MM.1S (cell line): ENCODE measurements around the gene MATN1.

ENCODE experiments used
- DNase-seq: peaks from one replicate; pipeline ENCODE4 v3.0.0-alpha.2; 2015
- H2AFZ ChIP-seq: fragments of 300-600 bp; sonication (generic); 2 replicates; pipeline ENCODE4 v1.6.0; 2016; ENCODE audit warnings: antibody characterized with exemption, low read length
- H3F3A ChIP-seq: fragments of 300-600 bp; sonication (generic); 2 replicates; pipeline ENCODE4 v1.6.1; 2016; ENCODE audit warnings: mild to moderate bottlenecking, antibody characterized with exemption, low read length, moderate library complexity, mixed read lengths; ENCODE audit not compliant: insufficient read depth
- H3K27ac ChIP-seq: fragments of 300-600 bp; sonication (generic); 2 replicates; pipeline ENCODE4 v1.5.1; 2016; ENCODE audit warnings: mild to moderate bottlenecking, low read length
- H3K27me3 ChIP-seq: fragments of 300-600 bp; sonication (generic); replicated peaks from 2 replicates; pipeline ENCODE4 v1.6.0; 2016; ENCODE audit warnings: low read length; ENCODE audit not compliant: insufficient read depth
- H3K36me3 ChIP-seq: fragments of 300-600 bp; sonication (generic); replicated peaks from 2 replicates; pipeline ENCODE4 v1.6.1; 2016; ENCODE audit warnings: mild to moderate bottlenecking, low read length, mixed read lengths; ENCODE audit not compliant: insufficient read depth
- H3K4me1 ChIP-seq: fragments of 300-600 bp; sonication (generic); 2 replicates; pipeline ENCODE4 v1.6.1; 2016; ENCODE audit warnings: low read length, mixed read lengths
- H3K4me2 ChIP-seq: fragments of 300-600 bp; sonication (generic); 2 replicates; pipeline ENCODE4 v1.6.0; 2016; ENCODE audit warnings: low read depth, low read length
- H3K4me3 ChIP-seq: fragments of 300-600 bp; sonication (generic); 2 replicates; pipeline ENCODE4 v1.5.1; 2016; ENCODE audit warnings: low read length, mixed read lengths
- H3K79me2 ChIP-seq: fragments of 300-600 bp; sonication (generic); 2 replicates; pipeline ENCODE4 v1.6.1; 2016; ENCODE audit warnings: mixed run types, low read length, mixed read lengths
- H3K9ac ChIP-seq: fragments of 300-600 bp; sonication (generic); 2 replicates; pipeline ENCODE4 v1.6.1; 2016; ENCODE audit warnings: low read length, mixed read lengths
- H3K9me2 ChIP-seq: fragments of 300-600 bp; sonication (generic); replicated peaks from 2 replicates; pipeline ENCODE4 v1.6.1; 2016; ENCODE audit warnings: mild to moderate bottlenecking, low read length, mixed read lengths; ENCODE audit not compliant: insufficient read depth
- H3K9me3 ChIP-seq: fragments of 300-600 bp; sonication (generic); replicated peaks from 2 replicates; pipeline ENCODE4 v1.6.1; 2016; ENCODE audit warnings: mild to moderate bottlenecking, low read length, mixed read lengths; ENCODE audit not compliant: insufficient read depth
- H4K20me1 ChIP-seq: fragments of 300-600 bp; sonication (generic); 2 replicates; pipeline ENCODE4 v1.6.1; 2016; ENCODE audit warnings: mild to moderate bottlenecking, low read length, moderate library complexity, mixed read lengths; ENCODE audit not compliant: insufficient read depth
- EZH2 ChIP-seq: fragments of 300-600 bp; sonication (generic); optimal IDR thresholded peaks from 2 replicates; pipeline ENCODE3; 2017; ENCODE audit warnings: low read depth, mild to moderate bottlenecking, antibody characterized with exemption, low read length, mixed read lengths
- EZH2phosphoT487 ChIP-seq: fragments of 300-600 bp; sonication (generic); IDR thresholded peaks from 2 replicates; pipeline ENCODE4 v1.6.1; 2018; ENCODE audit warnings: antibody characterized with exemption, low read length
- TF ChIP-seq, protein P1 (sequence below): fragments of 300-600 bp; sonication (generic); IDR thresholded peaks from 2 replicates; pipeline ENCODE4 v1.5.1; 2016; ENCODE audit warnings: antibody characterized with exemption, low read length, mixed read lengths

The MATN1 gene

GRCh38 chr1:30718636-30719405, 4.6 kb downstream of the MATN1 start:
- H3K4me3 ChIP-seq, result peak overlapping the region; percentile 79
- peaks cover 7% of the 10 kb centered on the region for H3K4me1 ChIP-seq
- no peaks in the 10 kb centered on the region for H3K79me2 ChIP-seq
- no peaks in the 10 kb centered on the region for H3K36me3 ChIP-seq
- peak; percentile 95 for DNase-seq
- TF ChIP-seq, protein P1, sequence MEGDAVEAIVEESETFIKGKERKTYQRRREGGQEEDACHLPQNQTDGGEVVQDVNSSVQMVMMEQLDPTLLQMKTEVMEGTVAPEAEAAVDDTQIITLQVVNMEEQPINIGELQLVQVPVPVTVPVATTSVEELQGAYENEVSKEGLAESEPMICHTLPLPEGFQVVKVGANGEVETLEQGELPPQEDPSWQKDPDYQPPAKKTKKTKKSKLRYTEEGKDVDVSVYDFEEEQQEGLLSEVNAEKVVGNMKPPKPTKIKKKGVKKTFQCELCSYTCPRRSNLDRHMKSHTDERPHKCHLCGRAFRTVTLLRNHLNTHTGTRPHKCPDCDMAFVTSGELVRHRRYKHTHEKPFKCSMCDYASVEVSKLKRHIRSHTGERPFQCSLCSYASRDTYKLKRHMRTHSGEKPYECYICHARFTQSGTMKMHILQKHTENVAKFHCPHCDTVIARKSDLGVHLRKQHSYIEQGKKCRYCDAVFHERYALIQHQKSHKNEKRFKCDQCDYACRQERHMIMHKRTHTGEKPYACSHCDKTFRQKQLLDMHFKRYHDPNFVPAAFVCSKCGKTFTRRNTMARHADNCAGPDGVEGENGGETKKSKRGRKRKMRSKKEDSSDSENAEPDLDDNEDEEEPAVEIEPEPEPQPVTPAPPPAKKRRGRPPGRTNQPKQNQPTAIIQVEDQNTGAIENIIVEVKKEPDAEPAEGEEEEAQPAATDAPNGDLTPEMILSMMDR, result peak; percentile 96
- TF ChIP-seq EZH2phosphoT487, result no peak
- no peaks in the 10 kb centered on the region for H3F3A ChIP-seq
- peak overlapping the region; percentile 100 for H3K4me2 ChIP-seq
- no peaks in the 10 kb centered on the region for H3K9me3 ChIP-seq
- no peaks in the 10 kb centered on the region for H4K20me1 ChIP-seq
- H3K9me2 ChIP-seq, result no peaks in the 10 kb centered on the region
- peak overlapping the region; percentile 90 for H3K9ac ChIP-seq
- H3K27me3 ChIP-seq, result 0 out of 2 replicates have a peak, but pooled peaks cover 5% of the 10 kb centered on the region
- H3K27ac ChIP-seq, result peak overlapping the region; percentile 85
- H2AFZ ChIP-seq, result peak overlapping the region; percentile 59

- no peak overlapping the region; the same call in 1 of the 2 replicates for H3K9ac ChIP-seq
Observed at GRCh38 chr1:30718091-30718635, 5.2 kb downstream of the MATN1 start.

DNA sequence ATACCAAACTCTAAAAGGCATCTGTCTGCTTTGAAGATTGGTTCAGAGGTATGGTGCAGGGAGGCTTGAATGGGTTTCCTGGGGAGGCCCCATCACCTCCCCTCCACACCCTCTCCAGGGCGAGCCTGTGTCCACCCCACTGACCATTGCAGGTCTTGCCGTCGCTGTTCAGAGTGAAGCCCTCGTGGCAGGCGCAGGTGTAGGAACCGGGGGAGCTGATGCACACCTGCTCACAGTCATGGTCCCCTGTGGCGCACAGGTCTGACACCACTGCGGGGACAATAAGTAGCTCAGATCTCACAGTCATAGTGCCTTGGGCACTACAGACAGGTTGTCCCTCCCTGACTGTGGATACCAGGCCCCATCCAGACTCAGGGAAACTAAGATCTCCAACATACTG, 6.7 kb downstream of the MATN1 start:
- TF ChIP-seq EZH2phosphoT487, result no peak
- TF ChIP-seq, protein P1, result no peak
- TF ChIP-seq EZH2, result no peak
- no peak overlapping the region for H2AFZ ChIP-seq
- DNase-seq, result no peak

More at GRCh38 chr1:30718091-30718635, 5.2 kb downstream of the MATN1 start:
- Histone ChIP-seq H3K4me2 (peak overlapping the region; percentile 53; the same call in 1 of the 2 replicates), H3K79me2 (no peaks in the 10 kb centered on the region), H2AFZ (peak overlapping the region; percentile 76; the same call in 1 of the 2 replicates), H4K20me1 (no peaks in the 10 kb centered on the region), H3K36me3 (no peaks in the 10 kb centered on the region), H3F3A (no peaks in the 10 kb centered on the region), H3K4me3 (peak overlapping the region; percentile 54), H3K4me1 (peaks cover 7% of the 10 kb centered on the region), H3K27me3 (peaks cover 7% of the 10 kb centered on the region; the same call in 1 of the 2 replicates), H3K9me2 (no peaks in the 10 kb centered on the region), H3K9me3 (no peaks in the 10 kb centered on the region), H3K27ac (peak overlapping the region; percentile 63; the same call in 1 of the 2 replicates)
- no peak for TF ChIP-seq EZH2phosphoT487
- TF ChIP-seq, protein P1, result no peak
- no peak for TF ChIP-seq EZH2
- peak; percentile 98 for DNase-seq

More for the DNA sequence above, 6.7 kb downstream of the MATN1 start:
- H3K4me3 ChIP-seq, result no peak overlapping the region
- H3K9ac ChIP-seq, result no peak overlapping the region
- no peak overlapping the region for H3K27ac ChIP-seq
- H4K20me1 ChIP-seq, result no peaks in the 10 kb centered on the region
- H3K9me2 ChIP-seq, result no peaks in the 10 kb centered on the region
- no peaks in the 10 kb centered on the region for H3K36me3 ChIP-seq
- H3K27me3 ChIP-seq, result peaks cover 22% of the 10 kb centered on the region
- H3F3A ChIP-seq, result no peaks in the 10 kb centered on the region
- no peaks in the 10 kb centered on the region for H3K9me3 ChIP-seq
- H3K79me2 ChIP-seq, result no peaks in the 10 kb centered on the region
- H3K4me2 ChIP-seq, result no peak overlapping the region
- H3K4me1 ChIP-seq, result peaks cover 7% of the 10 kb centered on the region
